Measurements from ENCODE around the gene TACC3. TPM values are rescaled to one million over a fixed set of nuclear protein-coding genes. Genes with fewer than 3 reads are reported as not detected.

TACC3 gene
- polyA plus RNA-seq, 1 of the 3 experiments (the other 2 are of a cell fraction), result 49.5 TPM

- Histone ChIP-seq H3K4me1 (ENCODE audit: control insufficient read depth in 1 of 2, insufficient read depth in 2 of 2, low read depth in 1 of 2, low read length in 1 of 2) (peaks cover 0 to 35% of the 10 kb centered on the region in 2 experiments; a peak in 1 of 4 replicates), H3K27ac (ENCODE audit: low read depth in 2 of 2, low read length in 1 of 2) (no peak overlapping the region), H3K9ac (no peak overlapping the region), H3K36me3 (replicated peaks in 1 of 2; ENCODE audit: control insufficient read depth in 1 of 2, insufficient read depth in 2 of 2, low read length in 1 of 2) (no peaks in the 10 kb centered on the region), H3K9me2 (no peaks in the 10 kb centered on the region), H3K9me3 (no peaks in the 10 kb centered on the region), H3K27me3 (ENCODE audit: insufficient read depth) (no peaks in the 10 kb centered on the region), H3F3A (replicated peaks; ENCODE audit: insufficient read depth) (no peaks in the 10 kb centered on the region), H3K4me3 (ENCODE audit: low read depth in 2 of 2, low read length in 1 of 2) (no peak overlapping the region), H3K79me2 (ENCODE audit: insufficient read depth) (no peaks in the 10 kb centered on the region), H3K4me2 (no peak overlapping the region), H4K20me1 (ENCODE audit: insufficient read depth) (no peaks in the 10 kb centered on the region), H2AFZ (ENCODE audit: low read depth) (no peak overlapping the region)
- ChIA-PET CTCF (interaction anchor here (0.6 to 12.0 kb wide), 7 partner anchors 30 to 290 kb away, joined by 3 to 88 read pairs (median 4); partner anchors contain the start of gene TMEM129), POLR2A (no interaction called here)
- WGBS (ENCODE audit: low lambda C conversion rate), result 70% methylated on average over 2 of the region's 8 CpGs
- no peak for TF ChIP-seq NFIC (IDR thresholded peaks at IDR 0.05; ENCODE audit: borderline replicate concordance)
- no peak for TF ChIP-seq FOXM1 (IDR thresholded peaks at IDR 0.05; ENCODE audit: low read depth)
- no peak for TF ChIP-seq SMC3 (IDR thresholded peaks at IDR 0.05; ENCODE audit: low read depth, low read length)
- no peak for TF ChIP-seq NRF1 (IDR thresholded peaks at IDR 0.05; ENCODE audit: low read depth, low read length)
- no peak for TF ChIP-seq IRF3 (IDR thresholded peaks at IDR 0.05; ENCODE audit: low read depth, low read length)
- TF ChIP-seq REST (IDR thresholded peaks at IDR 0.05; ENCODE audit: low read depth, low read length), result no peak
- no peak for TF ChIP-seq USF1 (IDR thresholded peaks at IDR 0.05; ENCODE audit: borderline replicate concordance, low read depth)
- TF ChIP-seq MAX (IDR thresholded peaks at IDR 0.05; ENCODE audit: low read depth), result no peak
- no peak for TF ChIP-seq RAD21 (IDR thresholded peaks at IDR 0.05; ENCODE audit: low read length)
- no peak for TF ChIP-seq TCF12 (IDR thresholded peaks at IDR 0.05)
- TF ChIP-seq ELF1 (IDR thresholded peaks at IDR 0.05), result no peak
- no peak for TF ChIP-seq USF2 (IDR thresholded peaks at IDR 0.05; ENCODE audit: borderline replicate concordance, low read depth, low read length)
- no peak for TF ChIP-seq JUND (IDR thresholded peaks at IDR 0.05)
- no peak for TF ChIP-seq PBX3 (IDR thresholded peaks at IDR 0.05)
- no peak for DNase-seq
Measured at GRCh38 chr4:1751919-1752283, 30.6 kb downstream of the TACC3 start.

Data from SK-N-SH (cell line).